PC-9 (cell line): ENCODE results near the gene C1QL3. TPM values are rescaled to one million over a fixed set of nuclear protein-coding genes. Genes with fewer than 3 reads are reported as not detected.

Experiments
- BruUV-seq: library from RNA; stranded (reverse); fragments of 400-500 nt; replicated peaks from 2 replicates; lab custom pipeline; 2021; lab: Mats Ljungman, UMichigan
- CTCF ChIA-PET: fragments of 300-600 bp; sonication (Branson Sonifier 250); formaldehyde crosslinking; loops from one replicate; lab custom pipeline; 2022; ENCODE audit warnings: antibody characterized with exemption; lab: Charles Lee
- POLR2A ChIA-PET: fragments of 300-600 bp; sonication (Branson Sonifier 250); formaldehyde crosslinking; loops from one replicate; lab custom pipeline; 2022; ENCODE audit warnings: antibody characterized with exemption; ENCODE audit not compliant: unreplicated experiment; lab: Charles Lee
- DNase-seq, 2 experiments: peaks; one replicate each; pipeline versions ENCODE4 v3.0.0 to v3.0.0-alpha.2; 2015 to 2022; ENCODE audit warnings: mixed read lengths in 1 of 2
- H2AFZ ChIP-seq: fragments of 200-600 bp; sonication (generic); 2 replicates; pipeline ENCODE4 v1.8.1; 2017; ENCODE audit warnings: antibody characterized with exemption
- H3F3A ChIP-seq: fragments of 200-600 bp; sonication (generic); 2 replicates; pipeline ENCODE4 v1.8.1; 2017; ENCODE audit warnings: antibody characterized with exemption, mild to moderate bottlenecking, low read depth; ENCODE audit not compliant: insufficient read depth
- H3K27ac ChIP-seq: fragments of 200-600 bp; sonication (generic); 2 replicates; pipeline ENCODE4 v1.6.1; 2016; ENCODE audit warnings: mixed run types
- H3K27me3 ChIP-seq: fragments of 200-600 bp; sonication (generic); 2 replicates; pipeline ENCODE4 v1.6.1; 2016; ENCODE audit warnings: low read depth, mixed run types; ENCODE audit not compliant: insufficient read depth
- H3K36me3 ChIP-seq: fragments of 200-600 bp; sonication (generic); 2 replicates; pipeline ENCODE4 v1.6.1; 2016; ENCODE audit warnings: low read depth, mixed run types
- H3K4me1 ChIP-seq: fragments of 200-600 bp; sonication (generic); replicated peaks from 2 replicates; pipeline ENCODE4 v1.6.1; 2016; ENCODE audit warnings: mixed run types; ENCODE audit not compliant: insufficient read depth
- H3K4me2 ChIP-seq: fragments of 200-600 bp; sonication (generic); 2 replicates; pipeline ENCODE4 v1.6.1; 2017; ENCODE audit warnings: mixed run types
- H3K4me3 ChIP-seq: fragments of 200-600 bp; sonication (generic); 2 replicates; pipeline ENCODE4 v1.6.1; 2016; ENCODE audit warnings: mixed run types
- H3K79me2 ChIP-seq: fragments of 200-600 bp; sonication (generic); 2 replicates; pipeline ENCODE4 v1.6.1; 2017; ENCODE audit warnings: low read depth, mixed run types
- H3K9me2 ChIP-seq: fragments of 200-600 bp; sonication (generic); 2 replicates; pipeline ENCODE4 v1.8.1; 2017; ENCODE audit warnings: mild to moderate bottlenecking; ENCODE audit not compliant: insufficient read depth
- H3K9me3 ChIP-seq: fragments of 200-600 bp; sonication (generic); 2 replicates; pipeline ENCODE4 v1.8.1; 2016; ENCODE audit warnings: low read depth; ENCODE audit not compliant: insufficient read depth
- H4K20me1 ChIP-seq: fragments of 200-600 bp; sonication (generic); 2 replicates; pipeline ENCODE4 v1.8.1; 2017; ENCODE audit not compliant: insufficient read depth
- EZH2 ChIP-seq: fragments of 200-600 bp; sonication (generic); IDR thresholded peaks from 2 replicates; pipeline ENCODE4 v1.8.0; 2017; ENCODE audit warnings: antibody characterized with exemption, low read depth
- intact Hi-C: fragments of 100-400 bp; cut with micrococcal nuclease; formaldehyde crosslinking; loops from one replicate; pipeline ENCODE4 v1.10.0; 2022; ENCODE audit not compliant: unreplicated experiment
- total RNA-seq: library from RNA; stranded (reverse); gene quantifications from 2 replicates; pipeline ENCODE4 v1.2.3, GENCODE V29; 2021
- TF ChIP-seq, protein P1 (sequence below): fragments of 200-600 bp; sonication (generic); conservative IDR thresholded peaks from 2 replicates; pipeline ENCODE4 v1.6.1; 2017; ENCODE audit warnings: mixed run types, antibody characterized with exemption, mild to moderate bottlenecking, moderate library complexity

C1QL3 gene
- total RNA-seq, 1 experiment from 2014 or later: not detected

DNA sequence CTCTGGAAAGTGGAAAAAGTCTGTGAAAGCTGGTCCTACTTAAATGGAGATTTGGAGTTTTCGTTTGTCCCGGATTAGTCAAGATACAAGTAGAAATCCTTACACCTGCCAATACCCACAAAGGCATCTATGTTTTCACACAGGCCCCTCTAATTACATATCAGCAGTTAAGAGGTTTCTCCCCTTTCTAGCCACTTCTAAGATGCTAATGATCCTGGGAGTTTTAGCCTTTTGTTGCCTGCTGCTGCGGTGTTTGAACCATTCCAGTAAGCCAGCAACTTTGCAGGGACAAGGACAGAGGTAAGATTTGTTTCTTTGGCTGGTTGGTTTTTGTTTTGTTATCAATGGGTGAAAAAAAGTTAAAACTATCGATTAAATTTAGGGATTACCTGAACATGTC is 5.8 kb upstream of the C1QL3 start:
- Histone ChIP-seq H4K20me1 (no peaks in the 10 kb centered on the region), H2AFZ (no peak overlapping the region), H3K36me3 (no peaks in the 10 kb centered on the region), H3K9me3 (no peaks in the 10 kb centered on the region), H3K4me1 (no peaks in the 10 kb centered on the region), H3K9me2 (no peaks in the 10 kb centered on the region), H3K27me3 (no peaks in the 10 kb centered on the region), H3K4me2 (no peak overlapping the region), H3F3A (no peaks in the 10 kb centered on the region), H3K4me3 (no peak overlapping the region), H3K79me2 (no peaks in the 10 kb centered on the region), H3K27ac (no peak overlapping the region)
- intact Hi-C loops: no loop called here
- TF ChIP-seq, protein P1, sequence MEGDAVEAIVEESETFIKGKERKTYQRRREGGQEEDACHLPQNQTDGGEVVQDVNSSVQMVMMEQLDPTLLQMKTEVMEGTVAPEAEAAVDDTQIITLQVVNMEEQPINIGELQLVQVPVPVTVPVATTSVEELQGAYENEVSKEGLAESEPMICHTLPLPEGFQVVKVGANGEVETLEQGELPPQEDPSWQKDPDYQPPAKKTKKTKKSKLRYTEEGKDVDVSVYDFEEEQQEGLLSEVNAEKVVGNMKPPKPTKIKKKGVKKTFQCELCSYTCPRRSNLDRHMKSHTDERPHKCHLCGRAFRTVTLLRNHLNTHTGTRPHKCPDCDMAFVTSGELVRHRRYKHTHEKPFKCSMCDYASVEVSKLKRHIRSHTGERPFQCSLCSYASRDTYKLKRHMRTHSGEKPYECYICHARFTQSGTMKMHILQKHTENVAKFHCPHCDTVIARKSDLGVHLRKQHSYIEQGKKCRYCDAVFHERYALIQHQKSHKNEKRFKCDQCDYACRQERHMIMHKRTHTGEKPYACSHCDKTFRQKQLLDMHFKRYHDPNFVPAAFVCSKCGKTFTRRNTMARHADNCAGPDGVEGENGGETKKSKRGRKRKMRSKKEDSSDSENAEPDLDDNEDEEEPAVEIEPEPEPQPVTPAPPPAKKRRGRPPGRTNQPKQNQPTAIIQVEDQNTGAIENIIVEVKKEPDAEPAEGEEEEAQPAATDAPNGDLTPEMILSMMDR: no peak
- no peak for TF ChIP-seq EZH2
- no TSS peak for BruUV-seq
- ChIA-PET CTCF (no interaction called here), POLR2A (no interaction called here)
- DNase-seq: no peak

DNA sequence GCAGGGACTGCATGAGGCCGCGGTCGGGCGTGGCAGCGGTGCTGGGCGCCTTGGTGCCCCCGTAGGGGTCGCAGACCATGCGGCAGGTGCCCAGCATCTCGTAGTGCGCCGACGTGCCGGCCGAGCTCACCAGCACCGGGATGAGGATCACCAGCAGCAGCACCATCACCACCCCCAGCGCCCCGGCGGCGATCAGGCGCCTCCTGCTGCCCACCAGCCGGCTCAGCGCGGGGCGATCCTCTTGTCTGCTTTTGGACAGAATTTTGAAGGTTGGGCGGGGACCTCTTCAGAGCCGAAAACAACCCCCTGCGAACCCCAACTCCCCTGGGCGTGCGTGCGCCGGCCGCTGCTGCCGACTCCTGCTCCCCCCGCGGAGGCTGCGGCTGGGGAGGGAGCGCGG is 779 bp downstream of the C1QL3 start:
- H3F3A ChIP-seq: no peaks in the 10 kb centered on the region
- H2AFZ ChIP-seq: no peak overlapping the region
- TF ChIP-seq EZH2: no peak
- TF ChIP-seq, protein P1: no peak
- no peaks in the 10 kb centered on the region for H3K36me3 ChIP-seq
- H3K4me1 ChIP-seq: no peaks in the 10 kb centered on the region
- no peaks in the 10 kb centered on the region for H3K79me2 ChIP-seq
- no TSS peak for BruUV-seq
- no peak overlapping the region for H3K27ac ChIP-seq
- no peak overlapping the region for H3K4me3 ChIP-seq
- no peaks in the 10 kb centered on the region for H3K9me3 ChIP-seq
- POLR2A ChIA-PET: no interaction called here
- CTCF ChIA-PET: no interaction called here
- intact Hi-C loops: no loop called here
- no peaks in the 10 kb centered on the region for H4K20me1 ChIP-seq
- no peak for DNase-seq
- no peak overlapping the region for H3K4me2 ChIP-seq
- H3K27me3 ChIP-seq: no peaks in the 10 kb centered on the region
- H3K9me2 ChIP-seq: no peaks in the 10 kb centered on the region

DNA sequence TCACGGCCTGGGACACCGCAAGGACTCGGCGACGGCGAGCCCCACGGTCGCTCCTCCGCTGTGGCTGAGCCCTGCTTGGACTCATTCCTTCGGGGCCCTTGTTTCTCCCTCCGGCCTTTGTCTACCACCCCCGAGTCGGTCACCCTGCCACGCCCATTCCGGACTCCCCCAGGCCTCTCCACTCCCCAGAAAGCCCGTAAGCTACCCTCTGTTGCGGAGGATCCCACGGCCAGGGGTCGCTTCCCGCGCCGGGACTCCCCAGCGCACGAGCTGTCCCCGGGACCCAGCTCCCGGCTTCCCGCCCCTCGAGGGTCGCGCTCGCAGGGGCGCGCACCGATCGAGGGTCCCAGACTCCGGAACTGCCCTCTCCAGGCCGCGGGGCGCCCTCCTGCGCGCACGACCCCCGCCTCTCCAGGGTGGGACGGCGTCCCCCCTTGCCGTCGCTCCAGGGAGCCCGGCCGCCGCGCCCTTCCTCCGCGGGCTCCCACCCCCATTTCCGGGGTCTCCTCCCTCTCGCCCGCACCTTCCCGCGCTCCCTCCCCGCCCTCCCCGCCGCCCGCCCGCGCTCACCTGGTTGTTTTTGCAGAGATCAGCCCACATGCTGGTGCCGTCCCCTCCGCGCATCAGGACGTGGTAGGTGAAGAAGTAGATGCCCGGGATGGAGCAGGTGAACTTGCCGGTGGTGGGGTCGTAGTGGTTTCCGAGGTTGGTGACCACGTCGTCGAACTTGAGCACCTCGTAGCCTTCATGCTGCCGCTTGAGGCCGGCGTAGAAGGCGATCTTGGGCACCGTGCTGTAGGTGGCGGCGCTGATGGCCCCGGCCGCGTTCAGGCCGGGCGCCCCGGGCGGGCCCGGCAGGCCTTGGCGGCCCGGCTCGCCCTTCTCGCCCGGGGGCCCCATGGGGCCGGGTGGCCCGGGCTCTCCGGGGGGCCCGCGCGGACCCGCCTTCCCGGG is 1.5 kb downstream of the C1QL3 start:
- H3K4me2 ChIP-seq: no peak overlapping the region
- TF ChIP-seq EZH2: no peak
- TF ChIP-seq, protein P1: no peak
- H3K27me3 ChIP-seq: no peaks in the 10 kb centered on the region
- no peaks in the 10 kb centered on the region for H3F3A ChIP-seq
- ChIA-PET POLR2A (no interaction called here), CTCF (interaction anchor here (0.6 kb wide), 1 partner anchor 96 kb away, joined by 6 read pairs; no protein-coding TSS in a partner anchor)
- DNase-seq: no peak
- no peaks in the 10 kb centered on the region for H3K4me1 ChIP-seq
- no peaks in the 10 kb centered on the region for H3K79me2 ChIP-seq
- H3K27ac ChIP-seq: no peak overlapping the region
- H3K9me3 ChIP-seq: no peaks in the 10 kb centered on the region
- no peak overlapping the region for H3K4me3 ChIP-seq
- no peaks in the 10 kb centered on the region for H3K9me2 ChIP-seq
- no peaks in the 10 kb centered on the region for H3K36me3 ChIP-seq
- intact Hi-C loops: no loop called here
- H2AFZ ChIP-seq: no peak overlapping the region
- H4K20me1 ChIP-seq: no peaks in the 10 kb centered on the region
- BruUV-seq: no TSS peak
